PC-9 (cell line): ENCODE results near the gene KCNJ11.

Source experiments
- CTCF ChIP-seq: fragments of 200-600 bp; sonication (generic); conservative IDR thresholded peaks from 2 replicates; pipeline ENCODE4 v1.6.1; 2017; ENCODE audit warnings: mixed run types, antibody characterized with exemption, mild to moderate bottlenecking, moderate library complexity
- EZH2 ChIP-seq: fragments of 200-600 bp; sonication (generic); IDR thresholded peaks from 2 replicates; pipeline ENCODE4 v1.8.0; 2017; ENCODE audit warnings: antibody characterized with exemption, low read depth

- TF ChIP-seq CTCF (no peak), EZH2 (no peak)
Observed at GRCh38 chr11:17347676-17348075, 40.8 kb downstream of the KCNJ11 start.
